Coronary artery (tissue), 2 donors: ENCODE measurements around the gene RAB12.
"Not testable (repeated sequence)": the region's sequence is repeated elsewhere in the genome, so short reads cannot be mapped to it uniquely, and the experiment has no call there.

Experiments used
- DNase-seq: peaks from one replicate; pipeline ENCODE4 v3.0.0-alpha.2; 2017; ENCODE audit warnings: low spot score
- H3K27ac ChIP-seq, 2 donors: fragments of 200-600 bp; sonication (generic); one replicate each; pipeline ENCODE4 v1.5.1; 2016 to 2019
- H3K4me3 ChIP-seq: fragments of 200-600 bp; sonication (generic); 2 replicates; pipeline ENCODE4 v1.5.1; 2016; ENCODE audit warnings: mild to moderate bottlenecking, moderate library complexity
- CTCF ChIP-seq: fragments of 200-600 bp; sonication (generic); IDR thresholded peaks from one replicate; pipeline ENCODE4 v1.5.1; 2019; ENCODE audit warnings: antibody characterized with exemption

Gene RAB12

GRCh38 chr18:8631265-8631664 is 22.0 kb downstream of the RAB12 start:
- no peak for DNase-seq
- no peak for TF ChIP-seq CTCF
- Histone ChIP-seq H3K4me3 (no peak overlapping the region), H3K27ac (no peak overlapping the region)

GRCh38 chr18:8632386-8632785 is 23.1 kb downstream of the RAB12 start:
- H3K4me3 ChIP-seq, result no peak overlapping the region
- DNase-seq, result no peak
- no peak for TF ChIP-seq CTCF
- H3K27ac ChIP-seq, result no peak overlapping the region

GRCh38 chr18:8634508-8634907 is 25.3 kb downstream of the RAB12 start:
- no peak for TF ChIP-seq CTCF
- DNase-seq, result no peak
- Histone ChIP-seq H3K27ac (no peak overlapping the region), H3K4me3 (no peak overlapping the region)

- Histone ChIP-seq H3K27ac (no peak overlapping the region), H3K4me3 (no peak overlapping the region)
- TF ChIP-seq CTCF, result no peak
- DNase-seq, result no peak
Measured at GRCh38 chr18:8635087-8635486, 25.9 kb downstream of the RAB12 start.

- no peak for TF ChIP-seq CTCF
- no peak overlapping the region for H3K4me3 ChIP-seq
- no peak overlapping the region for H3K27ac ChIP-seq
- no peak for DNase-seq
Measured at GRCh38 chr18:8639762-8640161, 30.5 kb downstream of the RAB12 start.

GRCh38 chr18:8643326-8643878 is 34.2 kb downstream of the RAB12 start:
- Histone ChIP-seq H3K4me3 (no peak overlapping the region), H3K27ac (no peak overlapping the region)
- DNase-seq, result no peak
- no peak for TF ChIP-seq CTCF

GRCh38 chr18:8647359-8647758 is 38.1 kb downstream of the RAB12 start:
- not testable (repeated sequence) for H3K4me3 ChIP-seq, DNase-seq, H3K27ac ChIP-seq

GRCh38 chr18:8651478-8652261 is 42.4 kb downstream of the RAB12 start:
- H3K27ac ChIP-seq, DNase-seq, H3K4me3 ChIP-seq: not testable (repeated sequence)
